CD4-positive, alpha-beta T cell treated with Interleukin-10 for 1 hour (primary cell): ENCODE measurements around the gene CELSR1.

Experiments used
- DNase-seq: peaks from one replicate; pipeline ENCODE4 v3.0.0-alpha.2; 2020

Gene CELSR1

DNA sequence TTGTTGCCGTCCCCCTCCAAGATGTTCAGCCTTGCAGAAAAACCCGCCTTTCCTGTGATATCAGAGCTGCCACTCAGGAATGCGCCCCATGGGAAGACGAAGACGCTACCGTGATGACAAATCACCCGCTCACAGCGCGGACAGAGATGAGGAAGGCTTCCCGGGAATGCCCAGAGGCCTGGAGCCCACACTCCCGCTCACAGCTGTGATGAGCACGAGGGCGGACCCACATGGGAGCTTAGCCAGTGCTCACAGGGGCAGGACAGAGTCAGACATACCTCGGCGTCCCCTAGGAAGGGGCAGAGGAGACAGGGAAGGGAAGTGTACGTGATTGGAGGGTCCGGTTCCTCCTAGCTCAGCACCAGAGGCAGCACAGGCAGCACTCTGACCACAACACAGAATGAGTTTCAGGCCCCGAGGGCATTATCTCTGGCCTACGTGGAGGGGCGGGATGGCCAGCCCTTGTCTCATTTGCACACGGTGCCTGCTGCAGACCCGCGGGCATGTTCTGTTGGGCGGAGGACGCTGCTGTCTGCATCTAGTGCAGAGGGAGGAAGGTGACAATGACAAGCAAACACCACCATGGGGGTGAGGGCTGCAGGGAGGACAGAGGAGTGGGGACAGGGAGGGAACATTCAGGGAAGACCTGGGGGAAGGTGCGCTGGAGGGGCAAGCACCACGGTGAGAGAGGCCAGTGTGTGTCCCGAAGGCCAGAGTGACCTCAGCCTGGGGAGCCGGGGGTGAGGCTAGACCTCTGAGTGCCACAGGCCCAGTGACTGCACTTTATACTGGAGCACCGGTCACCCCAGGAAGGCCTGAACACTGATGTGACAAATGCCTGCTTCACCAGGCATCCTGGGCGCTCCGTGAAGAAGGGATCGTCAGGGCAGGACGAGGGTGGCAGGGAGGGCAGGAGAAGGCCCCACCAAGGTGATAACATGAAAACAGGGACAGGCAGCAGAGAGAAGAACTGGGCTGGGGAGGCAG lies 79.6 kb downstream of the CELSR1 start:
- no peak for DNase-seq

DNA sequence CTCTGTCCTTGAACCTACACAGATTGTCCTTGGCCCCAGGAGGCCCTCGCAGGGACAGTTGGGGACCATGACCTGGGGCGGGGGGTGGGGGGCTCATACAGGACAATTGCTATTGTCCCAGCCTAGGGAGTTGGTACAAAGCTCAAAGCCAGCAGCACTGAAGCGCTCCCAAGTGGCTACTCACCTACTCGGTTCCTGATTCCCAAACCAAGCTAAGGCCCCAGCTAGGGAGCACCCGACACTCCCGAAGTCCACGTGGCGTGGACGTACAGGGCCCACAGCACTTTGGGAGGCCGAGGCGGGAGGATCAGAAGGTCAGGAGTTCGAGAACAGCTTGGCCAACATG lies 80.6 kb downstream of the CELSR1 start:
- DNase-seq = no peak

DNA sequence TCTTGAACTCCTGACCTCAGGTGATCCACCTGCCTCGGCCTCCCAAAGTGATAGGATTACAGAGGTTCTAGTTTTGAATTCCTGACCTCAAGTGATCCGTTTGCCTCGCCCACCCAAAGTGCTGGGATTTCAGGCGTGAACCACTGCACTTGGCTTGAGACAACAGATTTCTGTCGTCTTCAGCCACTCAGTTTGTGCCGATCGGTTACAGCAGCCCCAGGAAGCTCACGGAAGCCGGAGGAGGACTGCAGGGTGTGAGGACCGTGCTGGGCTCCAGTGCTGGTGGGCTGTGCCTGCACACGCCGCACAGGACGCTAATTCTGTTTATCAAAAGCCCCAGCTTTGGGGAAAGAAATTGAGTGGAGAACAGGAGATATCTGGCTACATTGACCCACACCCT lies 82.0 kb downstream of the CELSR1 start:
- no peak for DNase-seq

DNA sequence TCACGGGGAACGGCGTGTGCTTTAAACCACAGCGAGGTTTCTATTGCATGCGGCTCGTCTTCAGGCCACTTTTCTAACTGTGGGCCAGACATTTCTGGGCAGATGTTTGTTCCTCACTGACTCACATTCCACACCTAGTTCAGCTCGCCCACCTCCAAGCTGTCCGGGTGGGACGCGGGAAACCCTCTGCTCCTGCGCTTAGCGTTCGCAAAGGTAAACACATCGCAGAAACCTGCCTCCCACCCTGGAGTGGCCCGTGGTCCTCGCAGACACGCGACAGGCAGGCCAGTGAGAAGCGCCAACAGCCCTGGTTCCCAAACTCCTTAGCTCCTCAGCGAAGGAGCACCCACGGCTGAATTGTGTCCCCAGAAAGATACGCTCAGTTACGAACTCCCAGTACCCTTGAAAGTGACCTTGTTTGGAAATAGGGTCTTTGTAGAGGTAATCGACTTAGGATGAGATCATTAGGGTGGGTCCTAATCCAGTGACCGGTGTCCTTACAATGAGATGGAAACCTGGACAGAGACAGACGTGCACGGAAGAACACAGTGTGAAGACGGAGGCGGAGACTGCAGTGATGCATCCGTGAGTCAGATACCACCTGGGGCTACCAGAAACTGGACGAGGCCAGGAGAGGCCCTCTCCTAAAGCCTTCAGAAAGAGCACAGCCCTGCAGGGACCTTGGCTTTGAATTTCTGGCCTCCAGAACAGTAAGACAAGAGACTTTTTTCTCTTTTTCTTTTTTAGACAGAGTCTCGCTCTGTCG lies 82.7 kb downstream of the CELSR1 start:
- no peak for DNase-seq

DNA sequence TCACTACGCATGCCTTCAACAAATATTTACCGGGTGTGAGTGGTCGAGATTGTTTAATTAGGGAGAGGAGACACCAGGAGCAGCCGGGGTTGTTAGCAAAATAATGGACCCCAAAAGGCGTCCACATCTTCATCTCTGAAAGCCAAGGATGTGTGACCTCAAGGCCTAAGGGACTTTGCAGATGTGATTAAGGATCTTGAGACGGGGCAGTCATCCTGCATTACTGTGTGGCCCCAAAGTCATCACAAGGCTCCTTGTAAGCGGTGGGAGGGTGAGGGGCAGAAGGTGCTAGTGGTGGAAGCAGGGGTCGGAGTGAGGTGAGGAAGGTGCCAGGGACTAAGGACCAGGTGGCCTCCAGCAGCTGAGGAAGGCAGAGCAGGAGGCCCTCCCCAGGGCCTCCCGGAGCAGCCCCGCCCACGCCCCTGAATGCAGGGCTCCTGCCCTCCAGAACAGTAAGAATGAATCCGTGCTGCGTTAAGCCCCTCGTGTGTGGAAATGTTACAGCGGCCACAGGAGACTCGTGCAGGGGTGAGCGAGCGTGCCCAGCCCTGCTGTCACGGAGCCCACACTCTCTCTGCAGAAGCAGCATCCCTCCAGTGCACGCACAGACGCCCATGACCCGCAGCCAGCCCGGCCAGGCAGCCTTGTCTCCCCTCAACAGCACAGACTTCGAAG lies 83.5 kb downstream of the CELSR1 start:
- DNase-seq = no peak

DNA sequence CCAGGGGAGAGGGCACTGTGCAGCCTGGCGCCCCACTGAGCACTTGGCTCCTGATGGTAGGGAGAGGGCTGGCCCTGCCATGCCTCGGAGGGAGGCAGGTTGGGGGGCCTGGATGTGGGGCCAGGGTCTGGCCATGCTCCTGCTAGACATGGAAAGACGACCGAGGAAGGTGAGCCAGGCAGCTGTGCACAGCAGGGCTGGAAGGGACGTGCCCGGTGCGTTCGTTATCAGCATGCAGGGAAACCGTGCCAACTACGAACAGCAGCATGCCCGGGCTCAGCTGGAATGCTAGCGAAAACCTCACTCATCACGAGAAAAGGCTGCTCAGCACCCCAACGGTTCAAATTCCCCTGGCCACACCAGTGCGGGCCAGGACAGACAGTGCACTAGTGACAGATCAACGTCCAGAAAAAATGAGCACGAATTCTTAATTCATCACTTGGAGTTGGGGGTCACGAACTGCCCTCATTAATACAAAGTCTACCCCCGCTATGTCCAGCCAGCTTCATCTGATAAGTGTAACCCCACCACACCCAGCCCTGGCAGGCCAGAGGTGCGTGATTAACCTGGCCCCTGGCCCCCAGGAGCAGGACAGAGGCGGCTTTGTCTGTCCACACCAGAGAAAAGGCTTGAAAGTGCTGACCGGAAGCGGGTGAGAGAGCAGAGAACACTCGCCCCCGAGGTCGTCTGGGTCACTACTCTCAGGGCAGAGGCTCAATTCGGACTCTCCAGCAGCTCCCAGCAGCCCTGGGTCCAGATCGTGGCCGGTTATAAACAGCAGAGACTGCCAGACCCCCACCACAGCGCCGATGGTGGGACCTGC lies 84.2 kb downstream of the CELSR1 start:
- DNase-seq = no peak

DNA sequence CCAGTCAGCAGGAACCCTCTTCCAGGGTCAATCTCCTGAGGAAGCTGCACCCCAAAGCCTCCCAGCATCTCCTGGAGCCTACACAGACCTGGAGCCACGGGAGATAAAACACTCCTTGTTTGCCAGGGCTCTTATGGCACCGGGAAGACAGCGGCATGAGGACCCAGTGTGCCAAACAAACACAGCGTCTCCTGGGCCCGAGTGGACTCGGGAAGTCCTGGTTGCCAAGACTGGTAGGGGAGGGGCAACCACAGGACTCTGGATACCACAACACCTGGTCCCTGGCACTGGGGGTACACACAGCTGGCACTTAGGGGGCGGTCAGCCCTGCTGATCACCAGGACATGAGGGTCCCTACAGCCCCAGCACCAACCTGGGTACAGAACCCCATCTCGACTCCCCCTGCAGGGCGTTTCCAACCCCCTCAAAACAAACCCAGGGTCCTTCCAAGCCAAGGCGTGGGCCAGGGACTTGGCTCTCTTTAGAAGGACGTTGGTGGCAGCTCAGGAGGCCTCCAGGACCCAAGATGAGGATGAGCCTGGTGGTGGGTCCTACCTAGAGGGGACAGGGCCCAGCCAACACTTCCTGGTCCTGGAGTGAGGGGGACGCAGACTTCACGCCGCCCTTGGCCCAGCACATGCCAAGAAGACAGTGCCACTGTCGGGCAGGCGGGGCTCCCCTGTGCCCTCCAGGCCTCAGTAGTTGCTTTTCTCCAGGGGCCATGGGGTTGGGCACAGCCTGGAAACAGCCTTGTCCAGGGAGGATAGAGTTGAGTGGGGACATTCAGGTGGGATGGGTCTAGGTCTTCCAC lies 85.0 kb downstream of the CELSR1 start:
- no peak for DNase-seq

DNA sequence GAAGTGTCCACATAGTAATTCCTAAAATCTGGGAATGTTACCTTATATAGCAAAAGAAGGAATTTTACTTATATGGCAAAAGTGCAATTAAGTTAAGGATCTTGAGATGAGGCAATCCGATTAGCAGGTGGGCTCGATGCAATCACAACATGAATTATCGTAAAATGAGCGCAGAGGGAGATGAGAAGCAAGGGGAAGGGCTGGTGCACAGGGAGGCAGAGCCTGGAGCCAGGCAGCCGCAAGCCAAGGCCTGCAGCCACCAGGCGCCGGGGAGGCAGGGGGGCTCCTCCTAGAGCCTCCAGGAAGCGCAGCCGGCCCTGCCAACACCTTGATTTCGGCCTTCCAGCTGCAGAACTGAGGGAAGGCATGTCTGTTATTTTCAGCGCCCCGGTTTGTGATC lies 85.7 kb downstream of the CELSR1 start:
- no peak for DNase-seq

DNA sequence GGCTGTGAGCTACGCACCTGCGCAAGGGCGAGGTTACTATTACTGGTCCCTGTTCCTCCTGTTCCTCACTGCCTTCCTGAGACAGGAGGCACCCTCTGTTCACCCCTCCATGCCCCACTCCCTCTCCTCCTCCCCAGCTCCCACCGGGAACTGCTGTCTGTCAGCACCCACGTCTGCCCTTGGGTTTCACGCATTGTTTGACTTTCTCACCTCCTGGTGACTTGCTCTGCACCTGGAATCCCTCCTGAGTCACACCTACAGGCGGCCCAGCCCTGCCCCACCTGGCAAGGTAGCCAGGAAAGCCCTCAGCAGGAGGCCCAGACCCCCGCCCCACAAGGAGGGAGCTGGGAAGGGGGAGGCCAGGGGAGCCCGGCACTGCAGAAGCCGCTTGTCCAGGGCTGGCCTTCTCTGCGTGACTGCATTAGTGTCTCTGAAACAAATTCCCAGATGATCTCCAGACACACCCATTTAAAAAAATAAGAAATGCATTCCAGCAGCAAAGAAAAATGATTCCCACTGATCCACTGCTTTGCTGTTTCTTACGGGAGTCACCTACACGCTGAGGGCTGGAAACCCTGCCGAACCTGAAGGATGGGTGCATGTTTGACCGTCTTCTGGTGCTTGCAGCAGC lies 86.4 kb downstream of the CELSR1 start:
- no peak for DNase-seq

DNA sequence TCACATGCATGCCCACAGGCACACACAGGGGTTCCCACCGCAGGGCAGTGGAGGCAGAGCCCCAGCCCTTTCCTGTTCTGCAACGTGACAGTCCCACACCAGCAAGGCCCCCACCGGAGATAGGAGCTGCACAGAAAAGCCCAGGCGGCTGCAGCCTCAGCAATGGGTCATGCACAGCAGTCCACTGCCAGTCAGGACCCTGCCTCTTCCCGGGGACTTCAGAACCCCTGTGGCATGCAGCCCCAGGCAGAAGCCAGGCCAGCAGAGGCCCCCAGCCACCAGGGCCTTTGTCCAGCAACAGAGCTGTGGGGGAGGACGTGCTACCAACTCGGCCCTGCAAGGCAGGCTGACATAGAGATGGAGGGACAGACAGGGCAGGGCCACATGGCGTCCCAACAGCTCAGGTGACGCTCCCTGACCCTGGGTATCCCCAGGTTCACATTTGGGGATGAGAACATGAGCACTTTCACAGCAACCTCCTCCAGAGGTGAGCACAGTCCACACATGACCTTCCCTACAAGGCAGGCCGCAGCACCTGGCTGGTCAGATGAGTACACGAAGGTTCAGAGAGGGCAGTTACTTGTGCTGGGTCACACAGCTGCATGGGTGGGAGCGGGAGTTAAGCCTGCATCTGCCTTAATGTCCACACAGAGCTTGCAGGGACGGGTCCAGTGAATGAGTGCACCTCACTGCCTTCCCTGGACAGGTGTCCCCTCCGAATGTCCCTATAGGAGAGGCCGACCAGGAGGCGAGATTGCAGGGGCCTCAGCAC lies 87.3 kb downstream of the CELSR1 start:
- no peak for DNase-seq

DNA sequence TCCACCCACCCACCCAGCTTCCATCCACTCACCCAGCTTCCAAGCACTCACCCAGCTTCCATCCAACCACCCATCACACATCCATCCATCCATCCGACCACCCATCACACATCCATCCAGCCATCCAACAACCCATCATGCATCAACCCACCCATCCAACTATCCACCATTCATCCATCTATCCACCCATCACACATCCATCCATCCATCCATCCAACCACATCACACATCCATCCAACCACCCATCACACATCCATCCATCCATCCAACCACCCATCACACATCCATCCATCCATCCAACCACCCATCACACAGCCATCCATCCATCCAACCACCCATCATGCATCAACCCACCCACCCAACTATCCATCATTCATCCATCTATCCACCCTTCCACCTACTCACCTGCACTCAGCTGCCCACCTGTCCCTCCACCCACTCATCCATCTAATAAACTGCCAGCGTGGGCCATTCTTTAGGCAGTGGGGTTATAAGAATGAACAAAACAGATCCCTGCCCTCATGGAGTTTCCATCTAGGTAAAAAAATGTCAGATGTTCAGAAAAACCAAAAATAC lies 88.2 kb downstream of the CELSR1 start:
- no peak for DNase-seq

DNA sequence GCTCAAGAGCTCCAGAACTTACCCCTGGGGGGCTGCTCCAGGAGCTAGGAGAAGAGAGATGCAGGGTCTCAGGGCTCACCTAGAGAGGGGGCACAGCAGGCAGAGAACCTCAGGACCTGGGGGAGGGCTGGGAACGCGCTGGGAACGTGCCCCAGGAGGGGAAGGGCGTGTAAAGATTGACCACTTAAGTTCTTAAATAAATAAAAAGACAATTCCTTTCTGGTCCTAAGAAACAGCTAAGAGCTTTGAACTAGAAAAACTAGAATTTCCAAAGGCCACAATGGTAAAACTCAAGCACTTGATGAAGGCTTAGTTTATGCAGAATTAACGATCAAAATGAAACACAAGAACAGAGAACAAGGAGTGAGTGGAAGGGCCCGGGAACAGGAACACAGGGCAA lies 89.1 kb downstream of the CELSR1 start:
- no peak for DNase-seq

DNA sequence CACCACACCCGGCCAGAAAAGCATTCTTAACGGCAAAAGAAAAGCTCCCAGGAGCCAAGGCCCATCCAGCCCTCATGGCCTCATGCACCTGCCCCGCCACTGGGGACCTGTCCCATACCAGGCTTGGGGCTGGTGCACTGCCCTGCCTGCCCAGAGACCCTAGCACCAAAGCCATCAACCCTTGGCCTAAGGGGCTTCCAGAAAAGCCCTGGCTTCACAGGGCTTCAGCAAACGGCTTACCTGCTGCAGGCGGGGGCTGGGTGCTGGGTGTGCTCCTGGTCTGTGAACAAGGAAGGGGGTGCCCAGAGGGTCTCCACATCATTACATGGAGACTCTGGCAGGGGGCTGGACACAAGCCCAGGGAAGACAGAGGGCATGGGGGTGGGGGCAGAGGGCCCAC lies 89.5 kb downstream of the CELSR1 start:
- no peak for DNase-seq

DNA sequence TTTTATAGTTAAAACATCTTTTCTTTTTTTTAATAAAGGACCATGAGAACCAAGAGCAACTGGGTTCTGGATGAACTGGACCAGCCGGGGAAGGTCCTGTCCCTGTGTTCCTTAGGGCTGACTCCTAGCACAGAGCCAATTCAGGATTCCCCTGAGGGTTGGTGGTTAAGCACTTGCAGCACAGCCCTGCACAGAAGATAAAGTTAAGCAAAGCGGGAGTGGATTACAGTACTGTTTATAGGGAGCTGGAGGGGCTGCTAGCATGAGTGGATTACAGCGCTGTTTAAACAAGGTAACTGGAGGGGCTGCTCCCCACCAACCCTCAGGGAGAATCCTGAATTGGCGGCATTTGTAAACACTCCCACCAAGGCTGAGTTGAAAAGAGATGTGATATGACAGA lies 90.6 kb downstream of the CELSR1 start:
- no peak for DNase-seq

DNA sequence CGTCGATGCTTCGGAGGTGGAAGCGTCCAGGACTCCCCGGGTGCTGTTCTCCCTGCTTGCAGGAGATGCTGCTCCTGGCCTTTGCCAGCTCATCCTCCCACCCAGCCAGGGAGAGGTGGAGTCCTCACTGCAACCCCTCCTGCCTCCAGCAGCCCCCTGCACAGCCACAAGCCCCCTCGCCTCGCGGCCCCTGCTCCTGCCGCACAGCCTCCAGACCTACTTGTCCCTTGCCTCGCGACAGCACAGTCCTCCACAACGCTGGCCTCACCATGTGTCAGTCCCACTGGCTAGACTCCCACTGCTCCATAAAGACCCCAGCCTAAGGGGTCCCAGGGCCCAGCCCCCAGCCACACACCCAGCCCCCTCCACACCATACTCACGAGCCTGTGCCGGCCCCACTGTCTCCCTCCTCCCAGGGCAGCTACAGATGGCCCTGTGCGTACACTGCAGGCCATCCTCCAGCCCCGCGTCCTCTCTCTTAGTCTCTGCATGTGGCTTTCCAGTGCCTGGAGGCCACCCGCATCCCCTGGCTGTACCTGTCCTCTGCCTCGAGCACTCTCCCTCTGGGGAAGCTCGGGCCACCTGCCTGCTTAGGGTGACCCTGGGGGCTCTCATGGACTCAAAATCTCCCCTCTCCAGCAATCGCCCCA lies 91.5 kb downstream of the CELSR1 start:
- no peak for DNase-seq

DNA sequence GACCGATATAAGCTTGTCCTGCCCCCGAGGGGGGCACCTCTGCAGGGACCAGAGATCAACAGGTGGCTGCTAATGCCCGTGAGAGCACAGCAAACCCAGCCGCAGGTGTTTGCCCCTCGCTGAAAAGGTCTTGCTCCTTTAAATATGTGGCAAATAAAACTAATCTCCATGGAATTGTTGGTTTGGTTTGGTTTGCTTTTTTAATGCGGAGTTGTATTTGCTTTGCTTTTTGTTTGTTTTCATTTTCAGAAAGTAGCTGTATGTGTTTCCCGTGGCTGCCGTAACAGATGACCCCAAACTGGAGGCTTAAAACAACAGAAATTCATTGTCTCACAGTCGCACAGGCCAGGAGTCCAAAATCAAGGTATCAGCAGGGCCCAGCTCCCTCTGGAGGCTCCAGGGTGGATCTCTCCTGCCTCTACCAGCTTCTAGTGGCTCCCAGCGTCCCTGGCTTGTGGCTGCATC lies 93.0 kb downstream of the CELSR1 start:
- no peak for DNase-seq

DNA sequence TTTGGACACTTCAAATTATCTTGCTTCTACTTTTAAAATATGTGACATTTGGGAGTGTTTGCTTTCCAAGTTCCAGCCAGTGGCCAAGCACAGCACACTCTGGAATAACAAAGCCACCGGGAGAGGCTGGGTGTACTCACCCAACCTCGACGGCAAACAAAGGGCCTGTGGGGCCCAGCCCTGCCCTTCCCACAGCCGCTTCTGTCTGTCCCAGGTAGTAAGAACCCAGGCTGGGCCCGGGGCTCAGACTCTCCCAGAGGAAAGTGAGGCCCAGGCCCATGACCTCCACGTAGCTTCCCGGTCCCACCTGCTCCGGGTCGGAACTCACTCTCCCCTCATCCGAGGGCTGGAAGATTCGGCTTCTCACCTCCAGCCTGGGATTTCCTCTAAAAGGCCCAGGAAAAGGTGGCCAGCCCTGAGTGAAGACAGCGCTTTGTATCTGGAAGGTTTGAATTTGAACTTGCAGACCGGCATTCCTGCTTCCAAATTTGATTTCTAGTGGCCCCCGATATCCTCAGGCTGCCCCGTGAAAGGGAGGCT lies 93.5 kb downstream of the CELSR1 start:
- no peak for DNase-seq

DNA sequence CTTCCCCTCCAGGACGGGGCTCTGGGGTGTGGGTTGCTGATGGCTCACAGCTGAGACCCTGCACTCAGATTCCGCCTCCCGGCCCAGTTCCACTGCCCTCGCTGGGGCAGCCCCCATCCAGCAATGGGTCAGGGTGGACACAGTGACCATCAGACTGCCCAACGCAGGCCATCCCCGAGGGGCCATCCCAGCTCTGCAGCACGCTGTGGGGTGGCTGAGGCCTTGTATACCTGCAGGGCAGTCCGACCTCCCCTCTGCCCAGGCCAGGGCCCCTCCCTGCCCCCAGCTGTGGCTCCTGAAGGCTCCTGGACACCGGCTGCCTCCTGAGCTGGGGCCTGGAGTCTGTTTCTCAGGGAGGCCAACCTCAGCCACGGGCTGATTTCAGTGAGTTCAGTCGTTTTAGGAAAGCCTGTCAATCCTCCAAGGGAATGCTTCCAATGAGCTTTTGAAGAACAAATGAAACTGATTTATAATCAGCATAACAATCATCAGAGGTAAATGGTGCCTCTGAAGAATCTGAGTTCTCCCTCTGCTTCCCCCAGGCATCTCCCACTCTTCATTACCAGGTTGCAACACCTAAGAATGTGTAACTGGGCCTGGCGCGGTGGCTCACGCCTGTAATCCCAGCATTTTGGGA lies 95.1 kb downstream of the CELSR1 start:
- no peak for DNase-seq
